ENCODE measurements around the gene ATOH8. TPM values are rescaled to one million over a fixed set of nuclear protein-coding genes. Genes with fewer than 3 reads are reported as not detected.
A peak's percentile ranks its signal among the peaks of the same experiment; 100 is the strongest.

ATOH8 gene
- total RNA-seq, 1 donor from 2014 or later: 0.79 TPM

DNA sequence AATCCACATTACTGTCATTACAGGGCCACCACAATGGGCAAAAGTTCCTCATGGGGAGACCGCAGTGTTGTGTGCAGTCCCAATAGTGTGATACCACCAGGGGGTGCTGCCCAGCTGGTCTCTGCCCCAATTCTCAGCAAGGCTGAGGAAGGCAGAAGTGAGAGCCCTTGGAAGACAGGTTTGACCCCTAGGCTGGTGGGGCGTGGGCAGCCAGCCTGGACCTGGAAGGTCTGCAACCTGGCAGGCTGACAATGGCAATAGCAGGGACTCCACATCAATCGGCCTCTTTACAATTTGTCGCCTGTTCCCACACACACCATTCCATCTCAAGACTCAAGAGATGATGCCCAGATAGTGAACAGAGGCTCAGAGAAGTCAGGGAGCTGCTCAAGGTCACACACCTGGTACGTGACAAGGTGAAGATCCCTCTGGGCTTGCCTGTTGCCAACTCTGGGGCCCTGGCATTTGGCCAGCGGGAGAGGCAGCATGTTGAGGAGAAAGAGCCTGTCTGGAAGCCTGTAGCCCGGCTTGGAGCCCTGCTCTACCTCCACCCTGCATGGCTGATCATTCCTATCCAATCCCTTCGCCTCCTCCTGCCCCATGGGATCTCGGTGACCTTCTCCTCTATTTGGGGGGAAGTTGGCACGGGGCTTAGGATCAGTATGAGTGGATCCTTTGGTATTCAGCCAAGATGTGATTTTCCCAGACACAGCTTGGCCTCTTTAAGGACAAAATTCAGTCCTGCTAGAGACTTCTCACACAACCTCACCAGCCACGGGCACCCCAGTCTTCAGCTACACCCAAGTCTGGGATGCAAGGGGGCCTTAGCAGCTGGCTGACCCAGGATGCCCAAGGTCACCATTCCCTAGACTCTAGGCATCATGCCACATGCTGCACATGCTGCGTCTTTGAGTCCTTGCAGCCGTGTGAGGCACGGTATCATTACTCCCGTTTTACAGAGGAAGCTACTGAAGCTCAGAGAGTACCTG is 2.9 kb upstream of the ATOH8 start:
- H3K27me3 ChIP-seq (ENCODE audit: control insufficient read depth, insufficient read depth, low read length): peaks cover 56% of the 10 kb centered on the region
- peak; percentile 47 for FAIRE-seq
- TF ChIP-seq, protein P1, sequence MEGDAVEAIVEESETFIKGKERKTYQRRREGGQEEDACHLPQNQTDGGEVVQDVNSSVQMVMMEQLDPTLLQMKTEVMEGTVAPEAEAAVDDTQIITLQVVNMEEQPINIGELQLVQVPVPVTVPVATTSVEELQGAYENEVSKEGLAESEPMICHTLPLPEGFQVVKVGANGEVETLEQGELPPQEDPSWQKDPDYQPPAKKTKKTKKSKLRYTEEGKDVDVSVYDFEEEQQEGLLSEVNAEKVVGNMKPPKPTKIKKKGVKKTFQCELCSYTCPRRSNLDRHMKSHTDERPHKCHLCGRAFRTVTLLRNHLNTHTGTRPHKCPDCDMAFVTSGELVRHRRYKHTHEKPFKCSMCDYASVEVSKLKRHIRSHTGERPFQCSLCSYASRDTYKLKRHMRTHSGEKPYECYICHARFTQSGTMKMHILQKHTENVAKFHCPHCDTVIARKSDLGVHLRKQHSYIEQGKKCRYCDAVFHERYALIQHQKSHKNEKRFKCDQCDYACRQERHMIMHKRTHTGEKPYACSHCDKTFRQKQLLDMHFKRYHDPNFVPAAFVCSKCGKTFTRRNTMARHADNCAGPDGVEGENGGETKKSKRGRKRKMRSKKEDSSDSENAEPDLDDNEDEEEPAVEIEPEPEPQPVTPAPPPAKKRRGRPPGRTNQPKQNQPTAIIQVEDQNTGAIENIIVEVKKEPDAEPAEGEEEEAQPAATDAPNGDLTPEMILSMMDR (IDR thresholded peaks at IDR 0.05; ENCODE audit: insufficient read depth, low read length, severe bottlenecking): peak; percentile 88
- no peaks in the 10 kb centered on the region for H3K36me3 ChIP-seq (ENCODE audit: control insufficient read depth, insufficient read depth, low read length)
- peak; percentile 48 for DNase-seq (ENCODE audit: low read depth)
- no peak overlapping the region for H3K4me3 ChIP-seq (ENCODE audit: low read depth, low read length)

DNA sequence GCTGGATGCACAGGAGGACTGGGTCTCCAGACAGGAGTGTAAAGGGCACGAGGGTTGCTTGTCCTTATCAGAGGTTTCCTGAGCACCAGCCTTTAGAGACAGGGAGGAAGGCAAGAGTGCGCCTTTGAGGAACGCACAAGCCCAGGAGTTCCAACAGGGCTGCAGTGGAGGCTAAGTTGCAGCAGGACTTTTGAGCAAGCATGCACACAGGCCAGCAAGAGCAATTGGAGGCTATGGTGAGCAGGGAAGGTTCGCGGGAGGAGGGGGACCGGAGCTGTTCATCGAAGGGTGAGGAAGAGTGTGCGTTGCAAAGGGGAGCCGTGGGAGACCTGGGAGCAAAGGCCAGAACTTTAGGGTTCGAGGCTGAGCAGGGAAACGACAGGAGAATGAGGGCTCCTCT is 2.2 kb upstream of the ATOH8 start:
- no peak for FAIRE-seq
- TF ChIP-seq, protein P1 (IDR thresholded peaks at IDR 0.05; ENCODE audit: insufficient read depth, low read length, severe bottlenecking): no peak
- Histone ChIP-seq H3K4me3 (ENCODE audit: low read depth, low read length) (no peak overlapping the region), H3K27me3 (ENCODE audit: control insufficient read depth, insufficient read depth, low read length) (peaks cover 59% of the 10 kb centered on the region), H3K36me3 (ENCODE audit: control insufficient read depth, insufficient read depth, low read length) (no peaks in the 10 kb centered on the region)
- DNase-seq (ENCODE audit: low read depth): no peak

DNA sequence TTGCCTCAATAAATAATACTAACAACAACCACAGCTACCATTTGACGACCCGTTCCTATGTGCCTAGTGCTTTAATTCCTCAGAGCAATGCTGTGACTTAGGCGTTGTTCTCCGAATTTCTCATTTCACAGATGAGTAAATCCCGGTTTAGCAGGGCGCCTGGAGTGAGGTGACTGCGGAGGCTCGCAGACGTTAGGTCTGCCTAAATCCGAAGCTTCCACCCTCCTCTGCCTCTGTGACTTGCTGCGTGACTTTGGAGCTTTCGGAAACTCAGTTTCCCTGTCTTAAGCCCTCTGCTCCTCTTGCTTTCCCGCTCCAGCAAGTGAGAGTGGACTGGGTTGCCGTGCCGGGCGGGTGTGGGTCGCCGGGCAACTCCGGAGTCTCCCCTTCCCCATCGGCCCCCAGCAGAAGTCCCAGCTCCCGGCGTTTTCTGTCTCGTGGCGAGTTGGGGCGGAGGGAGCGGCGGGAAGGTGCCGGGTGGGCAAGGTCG is 711 bp upstream of the ATOH8 start:
- TF ChIP-seq, protein P1 (IDR thresholded peaks at IDR 0.05; ENCODE audit: insufficient read depth, low read length, severe bottlenecking): no peak
- Histone ChIP-seq H3K27me3 (ENCODE audit: control insufficient read depth, insufficient read depth, low read length) (peaks cover 62% of the 10 kb centered on the region), H3K4me3 (ENCODE audit: low read depth, low read length) (peak overlapping the region; percentile 36), H3K36me3 (ENCODE audit: control insufficient read depth, insufficient read depth, low read length) (no peaks in the 10 kb centered on the region)
- no peak for DNase-seq (ENCODE audit: low read depth)
- peak; percentile 77 for FAIRE-seq

DNA sequence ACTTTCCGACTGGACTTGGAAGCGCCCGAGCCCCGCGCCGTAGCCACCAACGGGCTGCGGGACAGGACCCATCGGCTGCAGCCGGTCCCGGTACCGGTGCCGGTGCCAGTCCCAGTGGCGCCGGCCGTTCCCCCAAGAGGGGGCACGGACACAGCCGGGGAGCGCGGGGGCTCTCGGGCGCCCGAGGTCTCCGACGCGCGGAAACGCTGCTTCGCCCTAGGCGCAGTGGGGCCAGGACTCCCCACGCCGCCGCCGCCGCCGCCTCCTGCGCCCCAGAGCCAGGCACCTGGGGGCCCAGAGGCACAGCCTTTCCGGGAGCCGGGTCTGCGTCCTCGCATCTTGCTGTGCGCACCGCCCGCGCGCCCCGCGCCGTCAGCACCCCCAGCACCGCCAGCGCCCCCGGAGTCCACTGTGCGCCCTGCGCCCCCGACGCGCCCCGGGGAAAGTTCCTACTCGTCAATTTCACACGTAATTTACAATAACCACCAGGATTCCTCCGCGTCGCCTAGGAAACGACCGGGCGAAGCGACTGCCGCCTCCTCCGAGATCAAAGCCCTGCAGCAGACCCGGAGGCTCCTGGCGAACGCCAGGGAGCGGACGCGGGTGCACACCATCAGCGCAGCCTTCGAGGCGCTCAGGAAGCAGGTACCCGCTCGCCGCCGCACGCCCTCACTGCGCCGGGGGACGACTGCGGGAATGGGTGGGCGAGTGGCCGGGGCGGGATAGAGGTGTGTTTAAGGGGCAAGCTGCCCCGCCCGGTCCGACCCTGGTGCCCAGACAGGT is 713 bp downstream of the ATOH8 start:
- H3K27me3 ChIP-seq (ENCODE audit: control insufficient read depth, insufficient read depth, low read length): peaks cover 58% of the 10 kb centered on the region
- H3K36me3 ChIP-seq (ENCODE audit: control insufficient read depth, insufficient read depth, low read length): no peaks in the 10 kb centered on the region
- no peak for FAIRE-seq
- H3K4me3 ChIP-seq (ENCODE audit: low read depth, low read length): peak overlapping the region; percentile 36
- DNase-seq (ENCODE audit: low read depth): no peak
- TF ChIP-seq, protein P1 (IDR thresholded peaks at IDR 0.05; ENCODE audit: insufficient read depth, low read length, severe bottlenecking): no peak

DNA sequence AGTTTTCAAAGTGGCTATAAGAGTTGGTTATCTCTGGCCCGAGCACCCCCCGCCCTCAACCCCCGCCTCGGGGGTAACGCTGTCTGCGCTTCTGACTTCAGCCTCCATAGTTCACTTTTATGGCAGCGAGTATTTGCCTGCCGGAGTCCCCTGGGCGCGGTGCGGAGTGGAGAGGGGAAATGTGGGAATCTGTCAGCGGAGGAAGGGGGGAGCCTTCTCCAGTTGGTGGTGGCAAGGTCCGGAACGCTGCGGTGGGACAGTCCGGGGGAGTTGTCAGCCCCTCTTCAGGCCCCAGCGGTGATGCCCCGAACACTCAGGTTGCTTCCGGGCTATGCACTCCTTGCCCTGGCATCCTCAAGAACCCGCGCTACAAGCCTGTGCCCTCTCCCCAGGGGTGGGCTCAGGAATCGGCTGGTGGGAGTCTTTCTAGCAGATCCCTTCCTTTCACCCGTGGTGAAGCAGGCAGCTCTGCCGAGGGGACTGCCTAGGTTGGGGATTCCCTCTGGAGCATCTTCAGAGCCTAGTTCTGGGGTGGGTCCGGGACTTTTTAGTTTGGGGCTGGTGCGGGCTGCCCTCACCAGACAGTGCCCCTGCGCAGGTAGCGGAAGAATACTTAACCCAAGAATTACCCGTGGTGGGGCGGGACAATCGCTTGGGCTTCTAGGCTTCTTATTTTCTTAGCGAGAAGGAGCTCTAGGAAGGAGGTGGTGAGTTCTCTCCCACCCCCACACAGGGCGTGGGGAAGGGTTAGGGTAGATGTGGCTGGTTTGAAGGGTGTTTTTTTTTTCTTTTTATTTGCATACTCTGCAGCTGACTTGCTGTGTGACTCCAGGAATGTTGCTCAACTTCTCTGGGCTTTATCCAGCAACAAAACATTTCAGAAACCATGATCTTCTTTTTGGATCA is 1.6 kb downstream of the ATOH8 start:
- TF ChIP-seq, protein P1 (IDR thresholded peaks at IDR 0.05; ENCODE audit: insufficient read depth, low read length, severe bottlenecking): no peak
- no peak overlapping the region for H3K4me3 ChIP-seq (ENCODE audit: low read depth, low read length)
- H3K27me3 ChIP-seq (ENCODE audit: control insufficient read depth, insufficient read depth, low read length): peaks cover 58% of the 10 kb centered on the region

More for the DNA sequence above, 1.6 kb downstream of the ATOH8 start:
- no peak for FAIRE-seq
- no peak for DNase-seq (ENCODE audit: low read depth)
- no peaks in the 10 kb centered on the region for H3K36me3 ChIP-seq (ENCODE audit: control insufficient read depth, insufficient read depth, low read length)
